Ectodermal cell (in vitro differentiated cells): ENCODE measurements around the gene NID1.
"Not testable (repeated sequence)": the region's sequence is repeated elsewhere in the genome, so short reads cannot be mapped to it uniquely, and the experiment has no call there.

ENCODE experiments used
- H3K27ac ChIP-seq: 2 replicates; pipeline ENCODE4 v1.7.0; 2013; ENCODE audit warnings: mild to moderate bottlenecking, low read depth, low read length; ENCODE audit not compliant: insufficient read depth, poor library complexity, severe bottlenecking
- H3K27me3 ChIP-seq: 2 replicates; pipeline ENCODE4 v1.7.0; 2013; ENCODE audit warnings: mild to moderate bottlenecking, low read length; ENCODE audit not compliant: insufficient read depth, control insufficient read depth, poor library complexity, severe bottlenecking
- H3K36me3 ChIP-seq: one replicate; pipeline ENCODE4 v1.7.0; 2013; ENCODE audit warnings: low read length; ENCODE audit not compliant: control insufficient read depth, insufficient read depth
- H3K4me1 ChIP-seq: one replicate; pipeline ENCODE4 v1.7.0; 2013; ENCODE audit warnings: low read length; ENCODE audit not compliant: control insufficient read depth, insufficient read depth
- H3K4me3 ChIP-seq: 2 replicates; pipeline ENCODE4 v1.7.0; 2013; ENCODE audit warnings: low read depth, low read length, control low read depth; ENCODE audit not compliant: insufficient read depth
- H3K9me3 ChIP-seq: 2 replicates; pipeline ENCODE4 v1.7.0; 2013; ENCODE audit warnings: mild to moderate bottlenecking, low read length, moderate library complexity; ENCODE audit not compliant: control insufficient read depth
- WGBS, 2 experiments: methylation state at CpG; one replicate each; pipeline ENCODE4 v1.1.7; 2013; ENCODE audit warnings: missing lambda C conversion rate in 2 of 2; 5-methylcytosine and 5-hydroxymethylcytosine counted together

The NID1 gene

DNA sequence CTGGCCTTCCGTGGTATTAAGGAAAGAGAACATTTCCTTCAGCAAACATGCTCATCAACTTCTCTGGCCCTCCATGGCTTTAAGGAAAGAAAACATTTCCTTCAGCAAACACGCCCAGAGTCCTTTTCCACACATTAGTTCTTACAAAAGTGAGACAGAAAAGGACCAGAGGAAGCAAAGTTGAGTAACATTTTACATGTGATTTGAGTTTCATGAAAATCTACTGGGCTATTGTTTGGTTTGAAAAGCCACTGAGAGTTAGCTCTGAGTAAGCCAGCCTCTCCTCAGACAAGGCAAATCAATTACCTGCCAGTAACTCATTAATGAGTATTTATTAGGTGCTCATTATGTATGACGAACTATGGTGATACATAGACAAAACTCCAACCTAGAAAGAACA, 78.0 kb downstream of the NID1 start:
- H3K9me3 ChIP-seq = no peaks in the 10 kb centered on the region
- H3K27ac ChIP-seq = no peak overlapping the region
- H3K4me3 ChIP-seq = no peak overlapping the region
- H3K36me3 ChIP-seq = no peaks in the 10 kb centered on the region
- WGBS, 2 experiments = 96% methylated on average over 2 to 3 of the region's 3 CpGs
- no peaks in the 10 kb centered on the region for H3K27me3 ChIP-seq
- H3K4me1 ChIP-seq = no peaks in the 10 kb centered on the region

DNA sequence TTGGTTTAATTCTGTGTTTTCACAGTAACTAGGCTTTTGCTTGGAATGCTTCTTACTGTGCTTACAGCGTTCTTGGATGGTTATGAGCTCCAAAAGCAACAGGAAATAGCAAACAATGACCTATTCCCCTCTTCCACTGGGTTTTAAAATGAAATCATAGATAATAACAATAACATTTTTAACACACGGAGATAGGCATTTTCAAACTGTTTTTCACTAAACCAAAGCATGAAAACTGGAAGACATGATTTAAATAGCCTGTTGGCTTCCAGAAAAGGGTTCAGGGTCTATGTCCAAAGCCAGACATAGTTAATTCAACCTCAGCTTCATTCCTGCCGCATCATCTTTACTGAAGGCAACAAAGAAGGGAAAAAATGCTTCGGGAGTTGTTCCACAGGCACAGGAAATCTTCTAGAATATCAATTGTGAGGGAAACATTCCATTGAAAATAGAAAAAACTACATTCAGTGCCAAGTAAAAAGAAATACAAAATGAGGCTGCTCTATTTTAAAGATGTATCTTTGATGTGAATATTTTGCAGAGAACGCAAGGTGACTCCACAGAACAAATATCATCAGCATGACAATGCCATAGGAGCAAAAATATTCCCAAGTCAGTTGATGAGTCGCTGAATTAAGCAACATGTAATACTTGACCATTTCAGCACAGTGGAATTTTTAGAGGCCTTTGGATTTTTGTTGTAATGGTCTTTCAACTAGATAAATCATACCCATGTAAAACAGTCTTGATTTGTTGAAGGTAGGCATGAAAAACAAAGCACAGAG, 80.7 kb downstream of the NID1 start:
- no peaks in the 10 kb centered on the region for H3K9me3 ChIP-seq
- H3K4me1 ChIP-seq = no peaks in the 10 kb centered on the region
- no peak overlapping the region for H3K4me3 ChIP-seq
- no peaks in the 10 kb centered on the region for H3K36me3 ChIP-seq
- H3K27me3 ChIP-seq = no peaks in the 10 kb centered on the region
- 83 to 93% methylated on average over 6 of the region's 6 CpGs for WGBS, 2 experiments
- H3K27ac ChIP-seq = no peak overlapping the region

DNA sequence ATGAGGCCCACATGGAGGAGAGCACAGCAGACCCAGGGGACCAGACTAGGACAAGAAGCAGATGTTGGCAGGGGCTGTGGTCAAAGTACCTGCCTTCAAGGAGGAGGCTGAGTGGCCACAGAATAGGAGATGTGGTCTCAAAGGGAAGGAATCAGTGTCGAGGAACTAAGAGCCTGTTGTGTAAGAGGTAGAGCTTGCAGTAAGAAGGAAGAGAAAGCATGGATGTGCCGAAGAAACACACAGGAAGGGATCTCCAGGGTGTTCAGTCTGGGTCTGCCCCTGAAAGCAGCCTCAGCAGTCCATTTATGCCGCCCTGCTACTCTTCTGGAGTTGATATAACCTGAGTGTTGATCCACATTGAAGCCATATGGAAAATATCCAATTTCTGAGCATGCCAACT, 83.9 kb downstream of the NID1 start:
- Histone ChIP-seq H3K36me3 (no peaks in the 10 kb centered on the region), H3K27me3 (no peaks in the 10 kb centered on the region), H3K9me3 (no peaks in the 10 kb centered on the region), H3K27ac (no peak overlapping the region), H3K4me3 (no peak overlapping the region), H3K4me1 (no peaks in the 10 kb centered on the region)
- WGBS, 2 experiments = 93 to 98% methylated on average over 3 of the region's 3 CpGs

DNA sequence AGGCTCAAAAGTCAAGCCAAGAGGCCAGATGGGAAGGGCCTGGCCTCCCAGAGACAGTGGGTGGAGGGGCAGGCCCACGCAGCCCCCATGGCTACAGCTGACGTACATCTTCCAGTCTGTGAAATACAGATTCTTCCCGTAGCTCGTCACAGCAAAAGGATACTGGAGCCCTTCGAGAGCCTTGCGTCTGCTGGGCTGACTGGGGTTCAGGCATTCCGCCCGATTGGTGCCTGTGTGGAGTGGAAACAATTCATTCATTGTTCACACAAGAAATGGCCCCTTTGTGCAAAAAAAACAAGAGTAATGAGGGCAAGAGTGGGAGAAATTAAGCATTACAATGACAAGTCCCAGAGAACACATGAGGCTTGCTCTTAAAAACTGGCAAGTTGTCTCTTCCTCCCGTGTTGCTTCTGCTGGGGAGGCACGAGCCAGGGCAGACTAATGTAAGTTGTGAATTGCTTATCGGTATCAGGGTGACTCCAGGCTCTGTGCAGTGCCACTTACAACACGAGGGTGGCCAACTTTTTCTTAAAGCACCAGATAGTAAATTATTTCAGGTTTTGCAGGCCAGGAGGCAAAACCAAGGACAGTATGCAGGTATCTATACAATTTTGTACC, 85.1 kb downstream of the NID1 start:
- no peaks in the 10 kb centered on the region for H3K9me3 ChIP-seq
- H3K27me3 ChIP-seq = no peaks in the 10 kb centered on the region
- no peaks in the 10 kb centered on the region for H3K36me3 ChIP-seq
- no peak overlapping the region for H3K27ac ChIP-seq
- 88% methylated on average over 12 of the region's 12 CpGs for WGBS, 2 experiments
- H3K4me3 ChIP-seq = no peak overlapping the region
- H3K4me1 ChIP-seq = no peaks in the 10 kb centered on the region

DNA sequence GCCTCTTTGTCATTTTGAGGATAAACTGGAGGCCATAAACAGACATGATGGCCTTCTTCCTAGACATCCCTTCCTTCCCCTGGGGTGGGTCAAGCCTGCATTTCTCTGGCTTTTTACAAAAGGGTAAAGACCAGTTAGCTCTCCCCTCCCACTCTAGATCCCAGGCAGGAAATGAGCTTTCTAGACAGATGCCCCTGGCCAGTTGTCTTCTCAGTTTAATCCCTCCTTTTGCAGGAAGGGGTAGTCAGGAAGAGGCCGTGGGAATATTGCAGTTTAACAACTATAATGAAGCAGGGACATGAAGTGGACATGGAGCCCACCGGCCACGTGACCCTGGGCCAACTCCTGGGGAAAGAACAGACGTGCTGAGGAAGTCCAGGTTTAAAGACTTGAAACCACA, 85.7 kb downstream of the NID1 start:
- 93 to 95% methylated on average over 4 of the region's 4 CpGs for WGBS, 2 experiments
- no peaks in the 10 kb centered on the region for H3K36me3 ChIP-seq
- H3K4me1 ChIP-seq = no peaks in the 10 kb centered on the region
- H3K27ac ChIP-seq = no peak overlapping the region
- no peaks in the 10 kb centered on the region for H3K27me3 ChIP-seq
- H3K4me3 ChIP-seq = no peak overlapping the region
- no peaks in the 10 kb centered on the region for H3K9me3 ChIP-seq

DNA sequence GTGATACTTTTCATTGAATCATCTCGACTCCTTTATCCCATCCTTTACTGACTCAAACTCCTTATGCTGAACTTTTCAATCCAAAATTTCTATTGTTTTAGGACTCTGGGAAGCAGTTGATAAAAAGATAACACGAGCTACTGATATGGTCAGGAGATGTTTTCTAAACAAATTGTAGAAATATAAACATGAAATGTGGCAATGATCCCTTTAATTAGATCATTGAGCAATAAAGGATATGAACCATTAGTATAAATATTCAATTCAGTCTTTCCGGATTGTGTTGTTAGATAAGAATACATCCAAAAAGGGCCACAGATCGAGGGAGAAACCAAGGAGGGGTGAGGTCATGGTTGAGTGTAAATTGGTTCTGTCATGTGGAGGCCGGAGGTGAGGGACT, 88.4 kb downstream of the NID1 start:
- no peak overlapping the region for H3K4me3 ChIP-seq

DNA sequence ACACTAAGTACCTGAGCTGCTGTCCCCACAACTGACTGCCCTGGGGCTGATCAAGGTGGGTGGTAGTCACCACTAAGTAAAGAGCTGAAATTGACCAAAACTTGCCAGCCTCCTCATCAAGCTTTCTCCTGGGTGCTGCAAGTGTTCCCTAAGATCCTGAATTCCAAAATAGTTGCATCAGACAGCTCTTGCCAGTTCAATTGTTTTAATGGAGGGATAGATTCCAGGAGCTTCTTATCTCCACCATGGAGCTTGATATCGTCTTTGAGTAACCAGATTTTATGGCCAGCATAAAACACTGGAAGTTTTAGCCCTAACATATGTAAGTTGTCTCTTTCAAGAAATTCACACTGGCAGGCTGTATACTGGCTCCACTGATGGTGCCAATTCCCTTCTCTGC, 90.3 kb downstream of the NID1 start:
- no peak overlapping the region for H3K27ac ChIP-seq
- H3K4me3 ChIP-seq = no peak overlapping the region
- H3K27me3 ChIP-seq = no peaks in the 10 kb centered on the region
- peaks cover 2% of the 10 kb centered on the region for H3K4me1 ChIP-seq
- H3K36me3 ChIP-seq = no peaks in the 10 kb centered on the region
- H3K9me3 ChIP-seq = no peaks in the 10 kb centered on the region
- 90 to 95% methylated on average over 1 of the region's 1 CpG for WGBS, 2 experiments

More for the DNA sequence above, 88.4 kb downstream of the NID1 start:
- peaks cover 2% of the 10 kb centered on the region for H3K4me1 ChIP-seq
- H3K27me3 ChIP-seq = no peaks in the 10 kb centered on the region
- H3K9me3 ChIP-seq = no peaks in the 10 kb centered on the region
- H3K27ac ChIP-seq = no peak overlapping the region
- WGBS, 2 experiments = 88 to 91% methylated on average over 4 to 5 of the region's 5 CpGs
- H3K36me3 ChIP-seq = no peaks in the 10 kb centered on the region

DNA sequence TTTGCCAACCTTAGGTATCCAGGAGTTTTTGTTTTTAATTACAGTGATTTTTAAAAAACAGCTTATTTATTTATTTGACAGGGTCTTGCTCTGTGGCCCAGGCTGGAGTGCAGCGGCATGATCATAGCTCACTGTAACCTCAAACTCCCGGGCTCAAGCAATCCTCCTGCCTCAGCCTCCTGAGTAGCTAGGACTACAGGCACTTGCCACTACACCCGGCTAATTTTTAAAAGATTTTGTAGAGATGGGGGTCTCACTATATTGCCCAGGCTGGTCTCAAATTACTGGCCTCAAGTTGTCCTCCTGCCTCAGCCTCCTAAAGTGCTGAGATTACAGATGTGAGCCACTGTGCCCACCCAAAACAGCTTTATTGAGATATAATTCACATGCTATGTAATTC, 92.2 kb downstream of the NID1 start:
- H3K9me3 ChIP-seq, H3K27ac ChIP-seq, H3K27me3 ChIP-seq, H3K36me3 ChIP-seq, H3K4me1 ChIP-seq, H3K4me3 ChIP-seq: not testable (repeated sequence)
- 84 to 95% methylated on average over 3 of the region's 3 CpGs for WGBS, 2 experiments

DNA sequence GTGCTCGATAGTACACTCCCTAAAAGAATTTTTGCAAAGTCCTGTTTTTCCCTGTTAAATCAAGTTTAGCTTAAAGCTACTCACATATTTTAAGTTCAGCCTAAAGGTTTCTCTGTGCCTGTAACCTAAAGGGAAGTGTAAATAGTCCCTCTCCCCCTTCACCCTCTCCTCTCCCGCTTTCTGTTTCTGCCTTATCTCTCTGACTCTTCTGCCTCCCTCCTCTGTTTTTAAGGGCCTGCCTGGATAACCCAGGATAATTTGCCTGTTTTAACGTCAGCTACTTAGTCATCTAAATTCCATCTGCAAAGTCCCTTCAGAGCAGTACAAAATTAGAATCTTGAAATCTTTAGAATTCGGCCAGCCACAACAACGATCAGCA, 92.6 kb downstream of the NID1 start:
- WGBS, 2 experiments = 61 to 63% methylated on average over 5 of the region's 5 CpGs
- Histone ChIP-seq H3K27ac (peak overlapping the region; percentile 57), H3K27me3 (no peaks in the 10 kb centered on the region), H3K4me1 (peaks cover 2% of the 10 kb centered on the region), H3K9me3 (no peaks in the 10 kb centered on the region), H3K36me3 (no peaks in the 10 kb centered on the region), H3K4me3 (no peak overlapping the region)

DNA sequence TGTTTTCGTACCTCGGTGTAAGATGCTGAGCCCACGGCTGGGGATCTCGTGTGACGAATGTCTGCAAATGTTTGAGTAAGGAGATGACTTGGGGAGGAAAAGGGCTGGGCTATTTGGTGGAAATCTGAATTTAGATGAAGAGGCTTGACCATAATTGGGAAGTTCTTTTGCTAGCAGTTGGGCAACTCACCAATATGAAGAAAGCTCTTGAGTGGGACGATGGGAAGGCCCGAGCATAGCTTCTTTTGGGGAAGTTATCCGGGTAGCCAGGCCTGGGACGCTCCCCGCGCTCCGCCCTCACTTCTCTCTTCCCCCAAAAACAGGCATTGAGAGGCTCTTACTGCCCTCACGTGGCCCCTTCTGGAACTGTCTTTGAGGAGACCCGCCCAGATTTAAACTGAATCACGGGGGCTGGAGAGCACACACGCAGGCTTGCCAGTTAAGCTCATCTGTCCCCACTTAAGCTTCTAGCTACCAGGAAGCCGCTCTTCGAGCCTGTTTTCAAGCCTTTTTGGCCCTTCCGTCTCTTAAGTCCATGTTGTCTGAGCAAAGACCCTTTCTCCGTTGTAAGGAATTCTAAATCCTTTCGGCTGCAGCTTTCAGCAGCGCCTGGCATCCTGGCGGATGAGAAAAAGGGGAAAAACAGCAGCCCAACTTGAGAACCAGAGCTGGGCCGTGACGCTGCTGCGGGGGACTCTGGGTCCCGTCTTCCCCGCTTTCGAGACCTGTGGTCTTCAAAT, 93.1 kb downstream of the NID1 start:
- Histone ChIP-seq H3K4me3 (peak overlapping the region; percentile 5), H3K36me3 (no peaks in the 10 kb centered on the region), H3K27ac (peak overlapping the region; percentile 57), H3K27me3 (no peaks in the 10 kb centered on the region), H3K9me3 (no peaks in the 10 kb centered on the region), H3K4me1 (peaks cover 2% of the 10 kb centered on the region)
- 18 to 21% methylated on average over 29 of the region's 29 CpGs for WGBS, 2 experiments
